ENCODE data around the gene ZNF410.

The ZNF410 gene

DNA sequence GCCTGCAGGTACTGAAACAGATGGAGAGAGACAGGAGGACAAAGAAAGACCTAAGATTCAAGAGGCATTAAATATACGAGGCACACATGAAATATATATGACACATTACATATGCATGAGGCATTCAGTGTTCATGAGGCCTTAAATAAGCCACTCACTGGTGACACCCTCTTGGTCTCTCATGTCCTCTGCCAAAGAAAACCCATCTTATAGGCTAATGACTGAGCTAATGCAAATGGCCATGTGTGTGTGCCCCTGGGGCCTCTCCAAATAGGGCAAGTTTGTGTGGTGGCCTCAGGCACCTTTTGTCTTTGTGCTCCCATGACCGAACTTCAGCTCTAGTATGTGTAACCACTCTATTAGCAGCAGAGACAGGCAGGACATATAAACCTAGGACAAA lies 82.2 kb downstream of the ZNF410 start:
- TF ChIP-seq, protein P1, sequence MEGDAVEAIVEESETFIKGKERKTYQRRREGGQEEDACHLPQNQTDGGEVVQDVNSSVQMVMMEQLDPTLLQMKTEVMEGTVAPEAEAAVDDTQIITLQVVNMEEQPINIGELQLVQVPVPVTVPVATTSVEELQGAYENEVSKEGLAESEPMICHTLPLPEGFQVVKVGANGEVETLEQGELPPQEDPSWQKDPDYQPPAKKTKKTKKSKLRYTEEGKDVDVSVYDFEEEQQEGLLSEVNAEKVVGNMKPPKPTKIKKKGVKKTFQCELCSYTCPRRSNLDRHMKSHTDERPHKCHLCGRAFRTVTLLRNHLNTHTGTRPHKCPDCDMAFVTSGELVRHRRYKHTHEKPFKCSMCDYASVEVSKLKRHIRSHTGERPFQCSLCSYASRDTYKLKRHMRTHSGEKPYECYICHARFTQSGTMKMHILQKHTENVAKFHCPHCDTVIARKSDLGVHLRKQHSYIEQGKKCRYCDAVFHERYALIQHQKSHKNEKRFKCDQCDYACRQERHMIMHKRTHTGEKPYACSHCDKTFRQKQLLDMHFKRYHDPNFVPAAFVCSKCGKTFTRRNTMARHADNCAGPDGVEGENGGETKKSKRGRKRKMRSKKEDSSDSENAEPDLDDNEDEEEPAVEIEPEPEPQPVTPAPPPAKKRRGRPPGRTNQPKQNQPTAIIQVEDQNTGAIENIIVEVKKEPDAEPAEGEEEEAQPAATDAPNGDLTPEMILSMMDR (IDR thresholded peaks at IDR 0.05; ENCODE audit: control insufficient read depth, extremely low read depth, insufficient read depth): no peak
- no peak overlapping the region for H3K4me3 ChIP-seq (ENCODE audit: low read depth, low read length)
- no peak for DNase-seq (ENCODE audit: low read depth)

DNA sequence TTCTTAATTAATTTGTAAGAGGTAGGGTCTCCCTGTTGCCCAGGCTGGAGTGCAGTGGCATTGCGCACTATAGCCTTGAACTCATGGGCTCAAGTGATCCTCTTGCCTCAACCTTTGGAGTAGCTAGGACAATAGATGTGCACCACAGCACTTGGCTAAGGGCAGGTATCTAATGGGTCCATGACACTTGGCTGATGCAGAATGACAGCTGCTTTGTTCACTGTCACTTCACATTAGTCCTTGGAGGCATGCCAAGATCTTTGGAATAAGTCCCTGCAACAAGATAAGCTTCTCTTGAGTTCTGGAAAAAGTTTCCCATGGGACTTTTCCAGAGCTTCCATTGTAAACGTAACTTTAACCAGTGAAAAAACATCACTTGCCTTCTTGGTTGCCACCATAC lies 86.8 kb downstream of the ZNF410 start:
- no peak overlapping the region for H3K4me3 ChIP-seq (ENCODE audit: low read depth, low read length)
- TF ChIP-seq, protein P1 (IDR thresholded peaks at IDR 0.05; ENCODE audit: control insufficient read depth, extremely low read depth, insufficient read depth): no peak

DNA sequence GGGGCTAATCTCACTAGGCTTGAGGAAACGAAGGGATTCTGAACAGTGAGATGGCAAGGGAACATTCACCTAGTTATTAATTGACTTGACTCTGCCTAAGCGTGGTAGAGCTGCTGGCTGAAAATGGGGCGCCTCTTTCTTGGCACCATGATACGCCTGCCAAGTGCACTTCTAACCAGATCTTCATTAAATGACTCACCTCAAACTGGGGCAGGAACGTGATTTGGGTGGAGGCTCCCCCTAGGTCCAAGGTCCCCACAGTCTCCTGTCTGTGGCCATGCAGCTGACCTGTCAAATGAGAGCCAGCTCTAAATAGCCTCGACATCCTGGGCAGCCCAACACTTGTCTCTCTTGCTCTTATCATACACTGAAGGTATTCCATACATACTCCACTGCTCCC lies 89.5 kb downstream of the ZNF410 start:
- no peak for DNase-seq (ENCODE audit: low read depth)
- TF ChIP-seq, protein P1 (IDR thresholded peaks at IDR 0.05; ENCODE audit: control insufficient read depth, extremely low read depth, insufficient read depth): no peak
- H3K4me3 ChIP-seq (ENCODE audit: low read depth, low read length): no peak overlapping the region

More for the DNA sequence above, 86.8 kb downstream of the ZNF410 start:
- no peak for DNase-seq (ENCODE audit: low read depth)

DNA sequence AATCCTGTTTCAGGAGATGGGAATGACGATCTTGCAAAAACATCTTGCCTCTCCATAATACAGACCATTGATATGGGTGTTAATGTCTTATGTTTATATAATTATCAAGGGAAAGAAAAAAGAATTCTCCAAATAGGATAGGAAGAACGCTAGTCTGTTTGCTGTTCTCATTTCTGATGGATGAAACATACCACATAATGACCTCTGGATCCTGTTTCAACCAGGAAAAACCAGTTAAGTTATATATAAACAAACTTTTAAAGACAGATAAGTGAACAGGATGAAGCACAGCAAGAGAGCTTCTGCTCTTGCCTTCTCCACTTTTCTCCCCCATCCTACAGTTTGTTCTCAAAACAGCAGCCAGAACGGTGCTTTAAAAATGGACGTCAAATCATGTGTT lies 91.2 kb downstream of the ZNF410 start:
- H3K4me3 ChIP-seq (ENCODE audit: low read depth, low read length): no peak overlapping the region
- TF ChIP-seq, protein P1 (IDR thresholded peaks at IDR 0.05; ENCODE audit: control insufficient read depth, extremely low read depth, insufficient read depth): no peak
- peak; percentile 67 for DNase-seq (ENCODE audit: low read depth)

Measured in LNCaP clone FGC (cell line).